GM12892 (cell line): ENCODE results near the gene MAP4K3.

Experiments
- POLR2A ChIP-seq: IDR thresholded peaks from 2 replicates; pipeline ENCODE4 v1.6.1; 2011; ENCODE audit warnings: low read depth, low read length, control low read depth
- POLR2AphosphoS5 ChIP-seq: IDR thresholded peaks from 2 replicates; pipeline ENCODE4 v1.6.1; 2011; ENCODE audit warnings: low read depth, low read length, control low read depth
- TAF1 ChIP-seq: IDR thresholded peaks from 2 replicates; pipeline ENCODE4 v1.6.1; 2011; ENCODE audit warnings: low read depth, mild to moderate bottlenecking, control low read depth, low read length, borderline replicate concordance

DNA sequence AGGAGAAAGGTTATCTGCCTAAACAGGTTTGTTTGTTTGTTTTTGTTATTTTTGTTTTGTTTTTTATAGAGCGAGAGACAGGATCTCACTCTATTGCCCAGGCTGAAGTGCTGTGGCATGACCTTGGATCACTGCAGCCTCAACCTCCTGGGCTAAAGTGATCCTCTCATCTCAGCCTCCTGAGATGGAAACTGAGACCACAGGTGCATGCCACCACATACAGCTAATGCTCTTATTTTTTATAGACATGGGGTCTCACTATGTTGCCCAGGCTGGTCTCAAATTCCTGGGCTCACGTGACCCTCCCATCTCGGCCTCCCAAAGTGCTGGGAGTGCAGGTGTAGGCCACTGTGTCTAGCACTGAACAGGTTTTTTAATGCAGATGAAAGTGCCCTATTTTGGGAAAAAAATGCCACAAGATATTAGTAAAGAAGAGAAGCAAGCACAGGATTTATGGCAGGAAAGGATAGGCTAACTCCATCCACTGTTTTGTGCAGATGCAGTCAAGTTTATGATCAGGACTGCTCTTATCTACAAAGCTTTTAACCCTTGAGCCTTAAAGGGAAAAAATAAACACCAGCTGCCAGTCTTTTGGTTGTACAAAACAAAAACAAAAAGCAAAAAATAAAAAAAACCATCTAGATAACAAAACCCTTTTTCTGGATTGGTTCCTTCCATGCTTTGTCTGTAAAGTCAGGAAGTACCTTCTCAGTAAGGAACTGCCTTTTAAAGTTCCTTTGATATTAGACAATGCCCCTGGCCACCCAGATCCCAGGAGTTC, 29.4 kb downstream of the MAP4K3 start:
- TF ChIP-seq TAF1 (no peak), POLR2A (no peak), POLR2AphosphoS5 (no peak)
